ENCODE measurements around the gene ACAP3. TPM values are rescaled to one million over a fixed set of nuclear protein-coding genes. Genes with fewer than 3 reads are reported as not detected.

ACAP3 gene
- total RNA-seq, 1 experiment from 2014 or later: 67.6 TPM

DNA sequence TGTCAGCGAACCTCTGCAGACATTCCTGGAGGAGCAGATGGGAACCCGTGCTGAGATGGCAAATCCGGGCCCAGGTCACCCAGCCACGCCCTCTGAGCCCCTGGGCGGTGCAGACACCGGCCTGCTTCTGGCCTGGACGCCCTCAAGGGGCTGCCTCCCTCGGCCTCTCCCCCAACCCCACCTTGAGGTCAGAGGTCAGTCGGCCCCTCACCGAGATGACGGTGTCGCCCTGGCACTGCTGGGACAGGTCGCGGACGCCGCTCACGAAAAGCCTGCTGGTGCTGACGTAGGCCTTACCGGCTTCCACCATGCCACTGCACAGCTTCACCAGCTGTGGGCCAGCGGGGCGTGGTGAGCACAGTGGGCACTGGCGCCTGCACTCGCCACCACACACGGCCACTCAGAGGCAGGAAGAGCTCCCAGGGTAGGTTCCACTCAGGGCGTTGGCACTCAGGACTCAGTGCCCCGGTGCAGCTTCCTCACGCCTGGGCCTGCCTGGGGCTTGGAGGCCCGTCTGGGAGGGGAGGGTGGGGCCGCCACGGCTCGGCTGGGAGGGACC is 4.7 kb downstream of the ACAP3 start:
- no peak overlapping the region for H3K4me3 ChIP-seq (ENCODE audit: low read depth, low read length, poor library complexity, severe bottlenecking)
- peak overlapping the region; percentile 89 for H3K27ac ChIP-seq (ENCODE audit: low read depth, low read length, poor library complexity, severe bottlenecking)
- ChIA-PET POLR2A (ENCODE audit: low non-redundant PET) (no interaction called here), CTCF (no interaction called here)
- peaks cover 27% of the 10 kb centered on the region for H3K4me1 ChIP-seq (ENCODE audit: insufficient read depth, low read length, poor library complexity, severe bottlenecking)
- H3K27me3 ChIP-seq (replicated peaks; ENCODE audit: insufficient read depth, low read depth, low read length, poor library complexity): no peaks in the 10 kb centered on the region
- DNase-seq (ENCODE audit: low spot score): no peak
- H3K36me3 ChIP-seq (ENCODE audit: insufficient read depth, low read length, poor library complexity, severe bottlenecking): no peaks in the 10 kb centered on the region
- TF ChIP-seq EZH2 (IDR thresholded peaks at IDR 0.05; ENCODE audit: borderline replicate concordance, low read depth, low read length, poor library complexity, severe bottlenecking): no peak
- TF ChIP-seq, protein P1, sequence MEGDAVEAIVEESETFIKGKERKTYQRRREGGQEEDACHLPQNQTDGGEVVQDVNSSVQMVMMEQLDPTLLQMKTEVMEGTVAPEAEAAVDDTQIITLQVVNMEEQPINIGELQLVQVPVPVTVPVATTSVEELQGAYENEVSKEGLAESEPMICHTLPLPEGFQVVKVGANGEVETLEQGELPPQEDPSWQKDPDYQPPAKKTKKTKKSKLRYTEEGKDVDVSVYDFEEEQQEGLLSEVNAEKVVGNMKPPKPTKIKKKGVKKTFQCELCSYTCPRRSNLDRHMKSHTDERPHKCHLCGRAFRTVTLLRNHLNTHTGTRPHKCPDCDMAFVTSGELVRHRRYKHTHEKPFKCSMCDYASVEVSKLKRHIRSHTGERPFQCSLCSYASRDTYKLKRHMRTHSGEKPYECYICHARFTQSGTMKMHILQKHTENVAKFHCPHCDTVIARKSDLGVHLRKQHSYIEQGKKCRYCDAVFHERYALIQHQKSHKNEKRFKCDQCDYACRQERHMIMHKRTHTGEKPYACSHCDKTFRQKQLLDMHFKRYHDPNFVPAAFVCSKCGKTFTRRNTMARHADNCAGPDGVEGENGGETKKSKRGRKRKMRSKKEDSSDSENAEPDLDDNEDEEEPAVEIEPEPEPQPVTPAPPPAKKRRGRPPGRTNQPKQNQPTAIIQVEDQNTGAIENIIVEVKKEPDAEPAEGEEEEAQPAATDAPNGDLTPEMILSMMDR (conservative IDR thresholded peaks at IDR 0.05; ENCODE audit: low read depth, low read length): no peak
- BruUV-seq (replicated peaks): no TSS peak
- intact Hi-C loops (cut with micrococcal nuclease; ENCODE audit: unreplicated experiment): loop anchor here (10.0 kb wide), 1 partner anchor 278 kb away; the partner anchor contains the start of gene AGRN
- H3K9me3 ChIP-seq (ENCODE audit: low read depth, low read length, poor library complexity, severe bottlenecking): no peaks in the 10 kb centered on the region

DNA sequence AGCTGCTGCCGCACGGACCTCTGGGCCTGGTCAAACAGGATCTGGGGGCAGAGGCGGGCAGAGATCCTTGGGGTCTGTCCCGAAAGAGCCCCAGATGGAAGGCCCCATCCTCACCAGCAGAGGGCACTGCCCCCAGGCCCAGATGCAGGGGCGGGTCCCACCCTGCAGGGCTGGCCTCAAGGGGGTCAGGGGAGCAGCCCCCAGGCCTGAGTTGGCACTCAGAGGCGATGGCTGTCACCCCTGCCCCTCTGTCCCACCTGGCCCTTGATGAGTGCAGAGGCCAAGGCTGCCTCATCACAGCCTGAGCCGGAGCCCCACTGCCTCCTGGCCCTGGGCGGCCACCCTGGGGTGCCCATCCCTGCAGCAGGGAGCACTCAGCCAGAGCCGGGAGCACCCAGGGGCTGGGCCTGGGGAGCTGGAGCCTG is 5.7 kb downstream of the ACAP3 start:
- no peak for DNase-seq (ENCODE audit: low spot score)
- CTCF ChIA-PET: no interaction called here

DNA sequence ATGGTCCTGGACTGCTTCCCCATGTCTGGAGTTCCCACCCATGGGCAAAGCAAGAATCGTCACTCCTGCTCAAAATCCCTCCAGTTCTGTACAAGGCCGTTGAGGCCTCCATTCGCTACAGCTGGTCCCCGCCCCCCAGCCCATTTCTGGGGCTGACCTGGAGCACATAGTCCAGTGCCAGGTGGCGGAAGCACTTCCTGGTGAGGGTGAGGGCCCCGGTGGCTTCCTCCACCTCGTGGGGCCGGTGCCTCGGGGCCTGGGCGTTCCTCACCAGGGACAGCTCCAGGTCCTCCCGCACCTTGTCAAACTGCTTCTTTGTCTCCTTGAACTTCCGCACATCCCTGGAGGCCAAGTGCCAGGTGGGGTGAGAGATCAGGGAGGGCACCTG is 7.4 kb downstream of the ACAP3 start:
- intact Hi-C loops (cut with micrococcal nuclease; ENCODE audit: unreplicated experiment): loop anchor here (10.0 kb wide), 1 partner anchor 276 kb away; the partner anchor contains the start of gene AGRN
- no peaks in the 10 kb centered on the region for H3K36me3 ChIP-seq (ENCODE audit: insufficient read depth, low read length, poor library complexity, severe bottlenecking)
- no peaks in the 10 kb centered on the region for H3K27me3 ChIP-seq (replicated peaks; ENCODE audit: insufficient read depth, low read depth, low read length, poor library complexity)
- H3K4me3 ChIP-seq (ENCODE audit: low read depth, low read length, poor library complexity, severe bottlenecking): no peak overlapping the region
- ChIA-PET POLR2A (ENCODE audit: low non-redundant PET) (no interaction called here), CTCF (no interaction called here)
- BruUV-seq (replicated peaks): no TSS peak
- H3K4me1 ChIP-seq (ENCODE audit: insufficient read depth, low read length, poor library complexity, severe bottlenecking): peaks cover 16% of the 10 kb centered on the region
- no peaks in the 10 kb centered on the region for H3K9me3 ChIP-seq (ENCODE audit: low read depth, low read length, poor library complexity, severe bottlenecking)
- no peak for DNase-seq (ENCODE audit: low spot score)
- no peak overlapping the region for H3K27ac ChIP-seq (ENCODE audit: low read depth, low read length, poor library complexity, severe bottlenecking)
- TF ChIP-seq, protein P1 (conservative IDR thresholded peaks at IDR 0.05; ENCODE audit: low read depth, low read length): peak; percentile 9; the same call in 1 of the 2 replicates
- TF ChIP-seq EZH2 (IDR thresholded peaks at IDR 0.05; ENCODE audit: borderline replicate concordance, low read depth, low read length, poor library complexity, severe bottlenecking): no peak

More for the DNA sequence above, 5.7 kb downstream of the ACAP3 start:
- TF ChIP-seq, protein P1 (conservative IDR thresholded peaks at IDR 0.05; ENCODE audit: low read depth, low read length): peak; percentile 62
- TF ChIP-seq EZH2 (IDR thresholded peaks at IDR 0.05; ENCODE audit: borderline replicate concordance, low read depth, low read length, poor library complexity, severe bottlenecking): no peak
- Histone ChIP-seq H3K27me3 (replicated peaks; ENCODE audit: insufficient read depth, low read depth, low read length, poor library complexity) (no peaks in the 10 kb centered on the region), H3K27ac (ENCODE audit: low read depth, low read length, poor library complexity, severe bottlenecking) (no peak overlapping the region), H3K36me3 (ENCODE audit: insufficient read depth, low read length, poor library complexity, severe bottlenecking) (no peaks in the 10 kb centered on the region), H3K9me3 (ENCODE audit: low read depth, low read length, poor library complexity, severe bottlenecking) (no peaks in the 10 kb centered on the region), H3K4me3 (ENCODE audit: low read depth, low read length, poor library complexity, severe bottlenecking) (no peak overlapping the region), H3K4me1 (ENCODE audit: insufficient read depth, low read length, poor library complexity, severe bottlenecking) (peaks cover 27% of the 10 kb centered on the region)
- POLR2A ChIA-PET (ENCODE audit: low non-redundant PET): no interaction called here
- BruUV-seq (replicated peaks): no TSS peak
- intact Hi-C loops (cut with micrococcal nuclease; ENCODE audit: unreplicated experiment): loop anchor here (10.0 kb wide), 1 partner anchor 277 kb away; the partner anchor contains the start of gene AGRN
